Renal cortex interstitium (tissue), 11 donors: ENCODE data around the gene ZNF750. TPM values are rescaled to one million over a fixed set of nuclear protein-coding genes. Genes with fewer than 3 reads are reported as not detected.
A peak's percentile ranks its signal among the peaks of the same experiment; 100 is the strongest.

Source experiments
- DNase-seq, 11 donors: peaks; one replicate each; pipeline ENCODE4 v3.0.0-alpha.2; 2013; ENCODE audit warnings: low read depth in 9 of 11, low spot score in 4 of 11; ENCODE audit errors: extremely low read depth in 1 of 11
- polyA plus RNA-seq, 3 donors: library from polyadenylated mRNA; unstranded; fragments of 120-200 nt; gene quantifications; one replicate each; pipeline ENCODE4 v1.2.1, GENCODE V29; 2013; ENCODE audit not compliant: insufficient read length in 3 of 3

ZNF750 gene
- polyA plus RNA-seq, 3 donors: 1.6 to 2.0 (median 1.8) TPM

DNA sequence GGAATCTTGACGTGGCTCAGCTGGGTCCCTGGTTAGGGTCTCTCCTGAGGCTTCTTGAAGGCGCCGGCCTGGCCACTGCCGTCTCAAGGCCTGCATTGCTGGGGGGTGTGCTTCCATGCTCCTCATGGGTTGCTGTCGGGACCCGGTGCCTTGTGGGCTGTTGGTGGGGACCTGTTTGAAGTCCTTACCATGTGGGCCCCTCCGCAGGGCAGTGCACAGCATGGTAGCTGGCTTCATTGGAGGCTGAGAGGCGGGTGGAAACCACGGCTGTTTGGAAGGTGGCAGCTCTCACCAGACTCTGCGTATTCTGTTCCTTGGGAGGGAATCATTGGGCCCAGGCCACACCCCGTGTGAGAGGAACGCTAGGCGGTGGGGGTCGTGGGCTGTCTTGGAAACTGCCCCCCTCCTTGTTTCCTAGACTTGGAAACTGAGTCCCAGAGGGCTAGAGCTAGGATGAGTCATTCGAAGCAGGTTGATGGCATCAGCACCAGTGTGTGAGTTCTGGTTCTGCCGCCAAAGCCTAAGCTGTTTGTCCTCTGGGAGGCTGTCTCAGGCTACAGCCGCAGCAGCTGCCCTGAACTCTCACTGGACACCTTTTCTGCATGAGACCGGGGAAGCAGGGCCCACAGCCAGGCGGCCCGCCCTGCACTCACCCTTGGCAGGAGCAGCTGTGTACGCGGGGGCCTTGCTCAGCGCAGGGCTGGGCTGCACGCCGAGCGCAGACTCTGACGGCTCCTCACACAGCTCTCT, 35.2 kb downstream of the ZNF750 start:
- DNase-seq: no peak

DNA sequence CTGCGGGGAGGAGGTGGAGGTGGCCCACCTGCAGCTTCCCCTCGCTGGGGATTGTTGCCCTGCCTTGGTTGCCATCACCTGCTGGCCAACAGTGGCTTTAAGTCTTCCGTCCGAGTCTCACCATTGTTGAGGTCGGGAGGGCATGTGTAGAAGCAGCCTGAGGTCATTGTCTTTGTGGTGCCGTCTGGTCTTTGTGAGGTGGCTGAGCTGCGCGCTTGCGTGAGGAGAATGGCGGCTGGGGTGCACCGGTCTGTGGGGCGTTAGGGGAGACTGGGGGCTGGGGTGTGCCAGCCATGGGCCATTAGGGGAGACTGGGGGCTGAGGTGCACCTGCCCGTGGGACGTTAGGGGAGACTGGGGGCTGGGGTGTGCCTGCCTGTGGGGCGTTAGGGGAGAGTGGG, 36.2 kb downstream of the ZNF750 start:
- no peak for DNase-seq

DNA sequence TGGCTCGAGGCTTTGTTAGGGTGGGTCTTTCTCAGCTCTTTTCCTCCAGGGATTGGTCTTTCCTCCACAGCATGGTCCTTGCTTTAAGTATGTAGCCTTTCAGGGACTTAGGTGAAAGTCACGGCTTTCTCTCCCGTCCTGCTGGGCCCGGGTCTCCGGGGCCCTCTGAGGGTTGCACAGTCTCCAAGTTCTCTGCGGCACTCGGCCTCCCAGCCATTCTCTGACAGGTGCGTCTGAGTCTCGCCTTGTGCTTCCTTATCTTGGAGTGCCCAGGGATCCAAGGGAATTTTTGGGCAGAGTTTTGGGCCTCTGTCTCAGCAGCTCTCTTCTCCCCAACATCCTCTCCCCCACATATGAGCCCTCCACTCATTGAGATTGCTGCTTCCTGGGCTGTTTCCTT, 36.6 kb downstream of the ZNF750 start:
- DNase-seq: no peak

DNA sequence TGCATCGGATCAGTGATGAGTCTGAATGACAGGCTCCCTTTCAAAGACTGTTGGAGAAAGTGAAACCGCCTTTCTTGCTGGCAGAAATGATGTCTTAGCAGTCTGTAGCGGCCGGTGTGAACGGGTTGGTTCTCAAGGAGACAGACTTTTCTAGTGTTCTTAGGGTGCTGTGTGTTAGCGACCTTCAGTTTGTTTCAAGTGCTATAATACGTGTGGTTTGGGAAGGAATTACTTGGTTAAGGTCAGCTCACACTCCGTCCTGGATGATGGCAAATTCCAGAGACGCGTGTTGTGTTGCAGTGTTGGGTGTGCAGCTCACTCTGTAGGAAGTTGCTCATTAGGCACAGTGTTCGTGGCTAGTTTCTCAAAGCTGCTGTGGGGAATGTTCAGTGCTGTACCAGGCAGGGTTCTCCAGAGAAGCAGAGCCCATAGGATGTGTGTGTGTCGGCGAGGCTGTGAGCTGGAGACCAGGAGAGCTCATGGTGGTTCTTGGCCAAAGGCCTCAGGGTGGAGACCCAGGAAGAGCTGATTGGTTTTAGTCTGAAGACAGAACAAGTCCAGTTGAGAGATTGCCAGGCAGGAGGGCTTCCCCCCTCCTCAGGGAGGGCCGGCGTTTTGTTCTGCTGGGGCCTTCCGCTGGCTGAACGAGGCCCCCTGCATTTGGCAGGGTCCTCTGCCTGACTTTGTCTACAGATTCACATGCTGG, 37.6 kb downstream of the ZNF750 start:
- DNase-seq: no peak

DNA sequence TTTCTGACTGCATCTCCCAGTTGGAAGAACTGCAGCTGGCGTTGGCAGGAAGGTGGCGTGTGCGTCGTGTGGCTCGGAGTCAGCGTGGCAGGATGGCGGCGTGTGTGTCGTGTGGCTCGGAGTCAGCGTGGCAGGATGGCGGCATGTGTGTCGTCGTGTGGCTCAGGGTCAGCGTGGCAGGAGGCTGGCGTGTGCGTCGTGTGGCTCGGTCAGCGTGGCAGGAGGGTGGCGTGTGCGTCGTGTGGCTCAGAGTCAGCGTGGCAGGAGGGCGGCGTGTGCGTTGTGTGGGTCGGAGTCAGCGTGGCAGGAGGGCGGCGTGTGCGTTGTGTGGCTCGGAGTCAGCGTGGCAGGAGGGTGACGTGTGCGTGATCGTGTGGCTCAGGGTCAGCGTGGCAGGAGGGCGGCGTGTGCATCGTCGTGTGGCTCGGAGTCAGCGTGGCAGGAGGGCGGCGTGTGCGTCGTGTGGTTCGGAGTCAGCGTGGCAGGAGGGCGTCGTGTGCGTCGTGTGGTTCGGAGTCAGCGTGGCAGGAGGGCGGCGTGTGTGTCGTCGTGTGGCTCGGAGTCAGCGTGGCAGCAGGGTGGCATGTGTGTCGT, 38.3 kb downstream of the ZNF750 start:
- no peak for DNase-seq

- no peak for DNase-seq
Measured at GRCh38 chr17:82800885-82801284, 38.9 kb downstream of the ZNF750 start.

- no peak for DNase-seq
Measured at GRCh38 chr17:82799591-82799990, 40.2 kb downstream of the ZNF750 start.

DNA sequence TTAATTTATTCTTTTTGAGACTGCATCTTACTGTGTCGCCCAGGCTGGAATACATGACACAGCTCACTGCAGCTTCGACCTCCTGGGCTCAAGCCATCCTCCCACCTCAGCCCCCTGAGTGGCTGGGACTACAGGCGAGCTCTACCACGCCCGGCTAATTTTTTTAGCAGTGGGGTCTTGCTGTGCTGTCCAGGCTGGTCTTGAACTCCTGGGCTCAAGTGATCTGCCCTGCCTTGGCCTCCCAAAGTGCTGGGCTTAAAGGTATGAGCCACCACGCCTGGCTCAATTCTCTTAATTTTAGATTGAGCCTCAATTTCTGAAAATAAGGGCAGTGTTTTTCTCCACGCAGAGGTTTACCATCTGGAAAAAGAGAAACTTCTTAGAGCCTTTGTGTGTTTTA, 41.1 kb downstream of the ZNF750 start:
- no peak for DNase-seq

DNA sequence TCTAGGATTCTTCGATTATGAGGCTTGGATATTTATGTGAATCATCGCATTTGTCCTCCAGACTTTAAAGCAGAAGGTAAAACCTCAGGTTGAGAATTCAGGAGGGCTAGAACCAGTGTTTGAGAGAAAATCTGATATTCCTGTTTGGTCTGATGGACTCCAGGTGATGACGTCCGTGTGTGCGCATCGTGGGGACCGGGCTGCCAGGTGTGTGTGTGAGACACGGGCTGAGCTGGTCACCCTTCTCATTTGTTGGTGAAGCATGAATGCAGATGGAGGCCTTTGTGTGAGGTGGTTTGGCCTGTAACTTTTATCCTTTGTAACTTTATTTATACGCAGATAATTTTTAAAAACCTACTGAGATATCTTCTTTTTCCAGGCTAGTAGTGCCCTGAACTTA, 42.8 kb downstream of the ZNF750 start:
- DNase-seq: no peak

GRCh38 chr17:82795615-82796014, 44.2 kb downstream of the ZNF750 start:
- DNase-seq: no peak

- no peak for DNase-seq
Measured at GRCh38 chr17:82794781-82795482, 44.9 kb downstream of the ZNF750 start.

- no peak for DNase-seq
Measured at GRCh38 chr17:82793974-82794630, 45.7 kb downstream of the ZNF750 start.

GRCh38 chr17:82791532-82791931, 48.3 kb downstream of the ZNF750 start:
- peak in 5 of 11 donors; percentile 47 to 70 (median 61) for DNase-seq

DNA sequence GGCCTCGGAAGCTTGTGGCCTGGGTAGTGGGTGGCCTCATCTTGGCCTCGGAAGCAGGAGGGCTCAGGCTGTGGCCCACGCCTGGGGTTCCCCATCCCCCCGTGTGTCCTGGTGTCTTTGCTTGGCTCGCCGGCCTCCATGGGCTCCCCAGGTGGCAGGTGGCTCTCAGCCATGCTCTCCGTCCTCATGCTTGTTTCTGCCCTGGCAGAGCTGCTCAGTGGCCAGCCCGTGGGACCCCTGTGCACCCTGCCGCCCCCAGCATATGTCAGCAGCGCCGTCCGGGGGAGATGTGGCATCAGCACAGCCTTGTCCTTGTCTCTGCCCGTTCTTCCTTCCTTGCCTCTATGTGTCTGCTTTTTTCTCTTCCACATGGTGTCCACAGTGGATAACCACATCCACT, 49.4 kb downstream of the ZNF750 start:
- DNase-seq: no peak

- no peak for DNase-seq
Measured at GRCh38 chr17:82789806-82790205, 50.0 kb downstream of the ZNF750 start.

DNA sequence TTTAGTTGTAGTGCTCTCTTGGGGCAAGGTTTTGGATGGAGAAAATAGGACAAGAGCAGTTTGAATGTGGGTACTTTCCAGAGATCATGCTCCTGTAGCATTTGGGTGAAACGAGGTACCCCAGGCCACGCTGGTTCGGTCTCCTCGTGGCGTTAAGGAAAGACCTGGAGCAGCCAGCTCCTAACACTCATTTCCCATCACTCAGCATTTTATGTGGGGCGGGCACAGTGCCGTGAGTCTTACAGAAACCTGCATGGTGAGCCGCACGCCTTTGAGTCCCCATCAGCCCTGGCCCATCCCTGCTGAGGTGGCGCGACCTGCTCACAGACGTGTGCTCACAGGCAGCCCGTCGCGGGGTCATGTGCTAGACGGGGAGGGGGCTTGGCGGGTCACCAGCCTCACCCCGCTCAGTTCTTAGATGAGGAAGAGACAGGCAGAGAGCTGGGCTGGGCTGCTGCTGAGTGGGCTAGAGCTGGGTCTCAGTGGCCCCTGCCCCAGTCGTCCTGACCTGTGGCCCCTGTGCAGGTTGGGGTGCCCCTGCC, 50.7 kb downstream of the ZNF750 start:
- DNase-seq: no peak

DNA sequence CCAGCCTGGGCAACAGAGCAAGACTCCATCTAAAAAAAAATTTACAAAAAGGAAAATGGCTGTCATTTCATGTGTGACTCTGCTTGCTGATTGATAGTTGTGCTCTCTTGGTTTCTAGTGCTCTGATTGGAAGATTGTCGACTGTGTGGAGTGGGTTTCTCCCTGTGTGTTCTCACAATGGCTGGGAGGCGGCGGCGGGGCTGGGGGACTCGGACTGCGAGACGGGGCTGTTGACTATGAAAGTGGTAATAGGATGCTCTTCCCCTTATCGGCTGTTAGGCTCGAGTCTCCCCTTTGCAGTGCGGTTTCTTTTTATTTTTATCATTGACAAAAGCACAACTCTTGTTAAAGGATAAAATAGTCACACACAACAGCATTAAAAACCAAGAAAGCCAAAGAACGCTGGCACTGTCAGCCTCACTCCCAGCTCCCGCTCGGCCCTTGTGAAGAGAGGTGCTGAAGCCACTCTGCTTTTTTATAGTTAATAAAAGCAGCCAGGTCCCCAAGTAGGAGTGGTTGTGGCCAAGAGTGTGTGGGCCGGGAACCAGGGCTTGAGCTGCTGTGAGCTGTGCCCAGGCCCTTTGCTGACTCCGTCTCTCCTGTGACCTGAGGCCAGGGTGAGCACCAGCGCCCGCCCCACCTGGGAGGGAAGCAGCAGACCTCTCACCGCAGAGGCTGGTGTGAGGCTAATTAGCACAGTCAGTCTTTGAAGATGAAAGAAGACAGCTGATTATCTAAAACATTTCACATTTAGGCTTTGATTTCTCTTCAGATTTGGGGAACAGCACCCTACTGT, 51.4 kb downstream of the ZNF750 start:
- DNase-seq: no peak
